IMR-90 (cell line): ENCODE results near the gene LAMC3. TPM values are rescaled to one million over a fixed set of nuclear protein-coding genes. Genes with fewer than 3 reads are reported as not detected.

ENCODE experiments used
- ATAC-seq: fragments of 200-7000 bp; cut with Tn5 transposase; 2 replicates; pipeline ENCODE4 v1.9.1; 2020; ENCODE audit warnings: low read depth, mild to moderate bottlenecking, moderate library complexity
- BruUV-seq: library from RNA; stranded (reverse); fragments of 400-500 nt; replicated peaks from 2 replicates; lab custom pipeline; 2021; lab: Mats Ljungman, UMichigan
- CTCF ChIA-PET: fragments of 300-600 bp; formaldehyde crosslinking; extraction: SDS; loops from one replicate; lab custom pipeline; 2021; ENCODE audit warnings: antibody characterized with exemption; lab: Yijun Ruan, JAX
- POLR2A ChIA-PET: fragments of 300-600 bp; sonication (Branson Sonifier 250); formaldehyde crosslinking; loops from one replicate; lab custom pipeline; 2022; ENCODE audit warnings: antibody characterized with exemption; ENCODE audit not compliant: unreplicated experiment; lab: Charles Lee
- DNase-seq: peaks from one replicate; pipeline ENCODE4 v3.0.0; 2013
- H2AFZ ChIP-seq: replicated peaks from 2 replicates; pipeline ENCODE3; 2013; ENCODE audit warnings: low read length, mild to moderate bottlenecking; ENCODE audit not compliant: poor library complexity
- H2AK5ac ChIP-seq: 2 replicates; pipeline ENCODE4 v1.6.1; 2013; ENCODE audit warnings: low read depth, low read length, inconsistent platforms
- H2AK9ac ChIP-seq: replicated peaks from 2 replicates; pipeline ENCODE3; 2013; ENCODE audit warnings: mild to moderate bottlenecking, low read depth, low read length, moderate library complexity; ENCODE audit not compliant: poor library complexity
- H2BK120ac ChIP-seq: 2 replicates; pipeline ENCODE4 v1.6.1; 2013; ENCODE audit warnings: low read depth, low read length, inconsistent platforms
- H2BK15ac ChIP-seq: 3 replicates; pipeline ENCODE4 v1.6.1; 2013; ENCODE audit warnings: low read depth, low read length, inconsistent platforms
- H2BK20ac ChIP-seq: 2 replicates; pipeline ENCODE4 v1.6.1; 2013; ENCODE audit warnings: low read depth, mild to moderate bottlenecking, inconsistent platforms, low read length, moderate library complexity
- H2BK5ac ChIP-seq: 2 replicates; pipeline ENCODE4 v1.6.1; 2013; ENCODE audit warnings: mild to moderate bottlenecking, low read depth, low read length, inconsistent platforms; ENCODE audit not compliant: poor library complexity, severe bottlenecking
- H3K14ac ChIP-seq: replicated peaks from 2 replicates; pipeline ENCODE4 v1.6.1; 2013; ENCODE audit warnings: low read depth, low read length, inconsistent platforms
- H3K18ac ChIP-seq: 2 replicates; pipeline ENCODE4 v1.6.1; 2013; ENCODE audit warnings: low read depth, low read length, control low read depth
- H3K23ac ChIP-seq: 2 replicates; pipeline ENCODE4 v1.6.1; 2013; ENCODE audit warnings: low read depth, low read length, inconsistent platforms
- H3K27ac ChIP-seq: 2 replicates; pipeline ENCODE4 v1.5.1; 2013; ENCODE audit warnings: mild to moderate bottlenecking, control low read depth, low read length; ENCODE audit not compliant: insufficient read depth
- H3K27me3 ChIP-seq: 2 replicates; pipeline ENCODE4 v1.6.1; 2013; ENCODE audit warnings: low read length; ENCODE audit not compliant: control insufficient read depth, insufficient read depth
- H3K36me3 ChIP-seq: 2 replicates; pipeline ENCODE4 v1.6.1; 2013; ENCODE audit warnings: low read length, mixed read lengths; ENCODE audit not compliant: control insufficient read depth, insufficient read depth
- H3K4ac ChIP-seq: 2 replicates; pipeline ENCODE4 v1.6.1; 2013; ENCODE audit warnings: low read depth, low read length, inconsistent platforms
- H3K4me1 ChIP-seq: 2 replicates; pipeline ENCODE4 v1.6.1; 2013; ENCODE audit warnings: low read length, mixed read lengths; ENCODE audit not compliant: control insufficient read depth, insufficient read depth
- H3K4me2 ChIP-seq: 2 replicates; pipeline ENCODE4 v1.6.1; 2013; ENCODE audit warnings: low read depth, mild to moderate bottlenecking, control low read depth, low read length, moderate library complexity
- H3K4me3 ChIP-seq: 2 replicates; pipeline ENCODE4 v1.5.1; 2013; ENCODE audit warnings: low read depth, mild to moderate bottlenecking, control low read depth, low read length, moderate library complexity; ENCODE audit not compliant: insufficient read depth
- H3K56ac ChIP-seq: 2 replicates; pipeline ENCODE4 v1.6.1; 2013; ENCODE audit warnings: low read length, inconsistent platforms; ENCODE audit not compliant: insufficient read depth; ENCODE audit errors: extremely low read depth
- H3K79me1 ChIP-seq, 2 experiments: 2 replicates each; pipeline ENCODE4 v1.6.1; 2013; ENCODE audit warnings: low read length in 2 of 2, inconsistent platforms in 1 of 2, low read depth in 1 of 2
- H3K9ac ChIP-seq: 2 replicates; pipeline ENCODE4 v1.6.1; 2013; ENCODE audit warnings: low read depth, low read length, control low read depth
- H3K9me1 ChIP-seq: 2 replicates; pipeline ENCODE4 v1.6.1; 2013; ENCODE audit warnings: low read length, inconsistent platforms; ENCODE audit not compliant: insufficient read depth
- H3K9me3 ChIP-seq: 2 replicates; pipeline ENCODE4 v1.6.1; 2013; ENCODE audit warnings: low read length; ENCODE audit not compliant: control insufficient read depth, insufficient read depth
- H4K20me1 ChIP-seq: 2 replicates; pipeline ENCODE4 v1.6.1; 2013; ENCODE audit warnings: low read length, inconsistent platforms; ENCODE audit not compliant: insufficient read depth
- H4K5ac ChIP-seq: 2 replicates; pipeline ENCODE4 v1.6.1; 2013; ENCODE audit warnings: mild to moderate bottlenecking, low read depth, low read length, control low read depth
- H4K8ac ChIP-seq, 2 experiments: 2 replicates each; pipeline ENCODE4 v1.6.1; 2013; ENCODE audit warnings: low read depth in 2 of 2, low read length in 2 of 2, control low read depth in 1 of 2, inconsistent platforms in 1 of 2
- H4K91ac ChIP-seq: 2 replicates; pipeline ENCODE4 v1.6.1; 2013; ENCODE audit warnings: low read depth, low read length, inconsistent platforms; ENCODE audit not compliant: insufficient read depth
- BHLHE40 ChIP-seq: fragments of 150-350 bp; IDR thresholded peaks from 2 replicates; pipeline ENCODE4 v1.6.1; 2016; ENCODE audit warnings: mild to moderate bottlenecking, low read depth, low read length
- FOS ChIP-seq: fragments of 150-350 bp; IDR thresholded peaks from 2 replicates; pipeline ENCODE4 v1.6.1; 2016; ENCODE audit warnings: low read depth, low read length
- WGBS, 2 experiments: methylation state at CpG; one replicate each; pipeline versions ENCODE4 v1.1.5 to v1.1.7; 2013; ENCODE audit warnings: missing lambda C conversion rate in 2 of 2; ENCODE audit not compliant: insufficient read length in 1 of 2; ENCODE audit errors: extremely low coverage in 2 of 2; 5-methylcytosine and 5-hydroxymethylcytosine counted together
- dilution Hi-C: fragments of 300-500 bp; cut with HindIII; formaldehyde crosslinking; loops from one replicate; pipeline ENCODE4 v1.14.3; 2018; ENCODE audit warnings: low sequenced_read_pairs; ENCODE audit not compliant: unreplicated experiment
- in situ Hi-C: fragments of 300-500 bp; cut with MboI; formaldehyde crosslinking; loops from 3 replicates; pipeline ENCODE4 v1.14.3; 2019; ENCODE audit warnings: low sequenced_read_pairs, inconsistent platforms, mixed read lengths
- intact Hi-C: fragments of 100-400 bp; cut with micrococcal nuclease; formaldehyde crosslinking; loops from 2 replicates; pipeline ENCODE4 v1.10.0; 2022
- polyA plus RNA-seq, 3 experiments: library from polyadenylated mRNA; depleted of rRNA; stranded (reverse); fragments of >200 nt; gene quantifications; 2 replicates each; pipeline ENCODE4 v1.2.3, GENCODE V29; 2012; ENCODE audit warnings: low replicate concordance in 1 of 3
- total RNA-seq: library from RNA; depleted of rRNA; stranded (reverse); fragments of >200 nt; gene quantifications from 2 replicates; pipeline ENCODE4 v1.2.3, GENCODE V29; 2012

Gene LAMC3
- total and polyA plus RNA-seq, 2 of the 4 experiments (the other 2 are of a cell fraction), result not detected

GRCh38 chr9:131100445-131100844, 91.5 kb downstream of the LAMC3 start:
- Histone ChIP-seq H3K9me1 (no peaks in the 10 kb centered on the region), H3K4me1 (peaks cover 2% of the 10 kb centered on the region; the same call in 1 of the 2 replicates), H3K4ac (no peak overlapping the region), H2BK15ac (no peak overlapping the region), H3K4me3 (no peak overlapping the region), H4K20me1 (no peaks in the 10 kb centered on the region), H2AK9ac (peak overlapping the region; percentile 0), H3K56ac (no peak overlapping the region), H3K9me3 (0 out of 2 replicates have a peak, but pooled peaks cover 2% of the 10 kb centered on the region), H3K4me2 (no peak overlapping the region), H3K79me1 (no peaks in the 10 kb centered on the region), H3K23ac (no peak overlapping the region), H4K5ac (no peak overlapping the region), H4K8ac (0 out of 4 replicates have a peak overlapping the region, but pooled peaks of 1 of the 2 experiments have one; percentile 57), H2BK20ac (no peak overlapping the region), H3K27ac (no peak overlapping the region), H3K14ac (no peak overlapping the region), H3K18ac (no peak overlapping the region), H2BK120ac (no peak overlapping the region), H2AFZ (peak overlapping the region; percentile 53), H3K36me3 (no peaks in the 10 kb centered on the region), H3K27me3 (peaks cover 37% of the 10 kb centered on the region), H2BK5ac (no peak overlapping the region), H4K91ac (no peak overlapping the region; the same call in 1 of the 2 replicates), H3K9ac (no peak overlapping the region), H2AK5ac (no peak overlapping the region)
- DNase-seq, result no peak
- CTCF ChIA-PET, result no interaction called here
- peak; percentile 61 for ATAC-seq
- no TSS peak for BruUV-seq
- WGBS, 2 experiments, result 68% methylated on average over 2 of the region's 9 CpGs; no CpG with 5 or more reads in 1 of the 2 experiments
- in situ Hi-C loops, result no loop called here
- POLR2A ChIA-PET, result no interaction called here
- dilution Hi-C loops, result no loop called here
- intact Hi-C loops, result no loop called here
- peak; percentile 28; the same call in 1 of the 2 replicates for TF ChIP-seq BHLHE40
- no peak for TF ChIP-seq FOS
